ENCODE data around the gene TNNI2.

The TNNI2 gene

DNA sequence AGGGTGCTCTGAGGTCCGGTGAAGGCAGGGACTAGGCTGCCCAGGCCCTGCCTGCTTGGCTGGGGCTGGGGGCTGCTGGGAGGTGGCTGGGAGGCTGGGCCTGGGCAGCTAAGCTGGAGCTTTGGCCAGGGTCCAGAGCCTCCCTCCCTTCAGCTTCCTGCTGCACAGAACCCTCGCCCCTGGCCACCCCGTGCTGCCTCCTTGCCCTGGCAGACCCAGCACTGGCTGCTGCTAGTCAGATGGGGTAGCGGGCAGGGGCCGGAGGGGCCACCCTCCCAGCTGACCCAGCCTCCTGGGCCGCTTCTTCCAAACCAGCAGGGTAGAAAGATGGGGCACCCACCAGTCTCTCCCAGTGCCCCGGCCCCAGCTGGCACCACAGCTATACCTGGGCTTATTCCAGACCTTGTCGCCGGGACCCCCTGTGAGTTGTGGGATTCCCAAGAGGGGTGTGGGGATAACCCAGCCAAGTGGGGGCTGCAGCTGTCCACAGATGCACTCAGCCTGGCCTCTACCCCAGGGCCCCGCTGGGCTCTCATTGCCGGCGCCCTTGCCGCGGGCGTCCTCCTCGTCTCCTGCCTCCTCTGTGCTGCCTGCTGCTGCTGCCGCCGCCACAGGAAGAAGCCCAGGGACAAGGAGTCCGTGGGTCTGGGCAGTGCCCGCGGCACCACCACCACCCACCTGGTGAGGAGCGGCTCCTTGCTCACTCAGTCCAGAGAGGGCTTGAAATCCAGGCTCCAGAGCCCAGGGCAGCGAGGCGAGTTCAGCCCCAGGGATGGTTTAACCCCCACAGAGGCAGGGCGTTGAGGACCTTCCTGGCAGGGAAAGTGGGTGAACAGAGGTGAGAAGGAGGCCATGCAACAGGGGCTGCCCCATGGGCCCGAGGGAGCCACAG lies 3.8 kb upstream of the TNNI2 start, which contains the start of gene SYT8:
SYT8 (plus strand) TSS at position 212 of the 892 bp plus-strand sequence; CDS start at position 328, 116 bp downstream.
- no peak for DNase-seq

GRCh38 chr11:1835671-1836010 lies 3.1 kb upstream of the TNNI2 start:
- DNase-seq = no peak

GRCh38 chr11:1836011-1836945 lies 2.5 kb upstream of the TNNI2 start:
- DNase-seq = no peak

DNA sequence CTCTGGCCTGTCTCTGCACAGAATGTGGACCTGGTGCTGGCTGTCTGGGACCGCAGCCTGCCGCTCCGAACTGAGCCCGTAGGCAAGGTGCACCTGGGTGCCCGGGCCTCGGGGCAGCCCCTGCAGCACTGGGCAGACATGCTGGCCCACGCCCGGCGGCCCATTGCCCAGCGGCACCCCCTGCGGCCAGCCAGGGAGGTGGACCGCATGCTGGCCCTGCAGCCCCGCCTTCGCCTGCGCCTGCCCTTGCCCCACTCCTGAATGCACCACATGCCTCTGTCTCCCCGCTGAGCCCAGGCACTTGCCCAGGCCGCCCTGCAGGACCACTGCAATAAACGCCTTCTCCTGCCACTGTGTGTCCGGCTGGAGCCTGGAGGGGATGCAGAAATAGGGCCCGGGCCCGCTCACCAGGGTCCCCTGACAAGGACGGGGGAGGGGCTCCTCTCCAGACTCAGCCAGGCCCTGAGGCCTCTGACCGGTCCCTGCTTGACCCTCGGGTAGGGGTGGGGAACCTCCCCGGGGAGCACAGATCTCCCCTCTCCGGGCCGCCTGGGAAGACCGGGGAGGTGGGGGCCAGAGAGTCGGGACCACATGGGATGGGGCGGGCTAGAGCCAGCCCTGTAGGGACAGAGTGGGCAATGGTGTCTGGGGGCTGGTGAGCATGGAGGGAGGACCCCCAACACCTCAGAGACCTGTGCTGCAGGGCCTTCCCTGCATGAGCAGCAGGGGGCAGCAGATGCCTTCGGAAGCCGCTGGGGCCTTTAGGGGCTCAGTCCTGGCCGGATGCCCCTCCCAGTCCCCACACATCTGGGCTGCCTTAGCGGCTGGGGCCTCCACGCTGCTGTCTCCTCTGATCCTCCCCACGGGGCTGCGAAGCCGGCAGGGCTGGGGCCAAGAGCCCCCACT lies 1.4 kb upstream of the TNNI2 start:
- DNase-seq = no peak

DNA sequence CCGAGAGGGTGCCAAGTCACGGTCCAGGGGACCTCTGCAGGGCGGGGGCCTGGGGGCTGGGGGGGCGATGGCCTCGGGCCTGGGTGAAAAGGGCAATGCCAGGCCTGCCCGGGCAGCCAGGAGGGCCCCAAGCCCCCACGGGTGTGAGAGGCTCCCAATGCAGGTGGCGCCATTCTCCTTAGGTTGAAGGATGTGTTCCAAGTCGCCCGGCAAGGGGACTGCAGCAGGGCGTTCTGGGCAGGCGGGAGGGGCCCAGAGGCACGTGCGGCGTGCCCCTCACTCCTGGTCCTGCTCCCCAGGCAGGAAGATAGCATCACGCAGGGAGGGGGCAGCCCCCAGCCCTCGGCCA lies 730 bp upstream of the TNNI2 start:
- no peak for DNase-seq

DNA sequence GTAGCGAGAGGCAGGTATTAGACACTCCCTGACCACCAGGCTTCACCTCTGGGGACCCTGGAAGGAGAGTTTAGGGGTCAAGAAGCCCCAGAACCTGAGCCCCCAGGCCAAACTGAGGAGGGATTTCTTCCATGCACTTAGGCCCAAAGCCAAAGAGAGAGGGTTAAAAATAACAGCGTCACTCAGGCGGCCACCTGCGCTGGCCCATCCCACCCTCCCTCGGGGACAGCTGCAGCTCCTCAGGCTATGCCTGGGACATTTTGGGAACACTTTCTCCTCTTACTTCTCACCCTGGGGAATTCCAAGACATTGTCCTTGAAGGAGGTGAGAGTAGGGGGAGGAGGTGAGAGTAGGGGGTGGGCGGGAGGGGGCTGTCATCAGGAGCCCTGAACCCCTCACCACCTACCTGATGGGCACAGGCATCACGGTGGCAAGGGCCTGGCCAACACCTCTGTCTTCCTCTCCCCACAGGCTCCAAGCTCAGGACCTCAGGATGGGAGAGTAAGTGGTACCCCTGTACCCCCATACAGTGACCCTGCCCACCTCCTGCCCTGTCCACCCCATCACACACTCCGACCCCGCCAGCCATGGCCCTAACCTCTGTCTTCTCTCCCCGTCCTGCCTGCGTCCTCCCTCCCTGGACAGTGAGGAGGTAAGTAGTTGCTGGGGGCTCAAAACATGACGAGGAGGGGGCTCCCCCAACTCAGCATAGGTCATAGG lies 583 bp downstream of the TNNI2 start:
- no peak for DNase-seq

DNA sequence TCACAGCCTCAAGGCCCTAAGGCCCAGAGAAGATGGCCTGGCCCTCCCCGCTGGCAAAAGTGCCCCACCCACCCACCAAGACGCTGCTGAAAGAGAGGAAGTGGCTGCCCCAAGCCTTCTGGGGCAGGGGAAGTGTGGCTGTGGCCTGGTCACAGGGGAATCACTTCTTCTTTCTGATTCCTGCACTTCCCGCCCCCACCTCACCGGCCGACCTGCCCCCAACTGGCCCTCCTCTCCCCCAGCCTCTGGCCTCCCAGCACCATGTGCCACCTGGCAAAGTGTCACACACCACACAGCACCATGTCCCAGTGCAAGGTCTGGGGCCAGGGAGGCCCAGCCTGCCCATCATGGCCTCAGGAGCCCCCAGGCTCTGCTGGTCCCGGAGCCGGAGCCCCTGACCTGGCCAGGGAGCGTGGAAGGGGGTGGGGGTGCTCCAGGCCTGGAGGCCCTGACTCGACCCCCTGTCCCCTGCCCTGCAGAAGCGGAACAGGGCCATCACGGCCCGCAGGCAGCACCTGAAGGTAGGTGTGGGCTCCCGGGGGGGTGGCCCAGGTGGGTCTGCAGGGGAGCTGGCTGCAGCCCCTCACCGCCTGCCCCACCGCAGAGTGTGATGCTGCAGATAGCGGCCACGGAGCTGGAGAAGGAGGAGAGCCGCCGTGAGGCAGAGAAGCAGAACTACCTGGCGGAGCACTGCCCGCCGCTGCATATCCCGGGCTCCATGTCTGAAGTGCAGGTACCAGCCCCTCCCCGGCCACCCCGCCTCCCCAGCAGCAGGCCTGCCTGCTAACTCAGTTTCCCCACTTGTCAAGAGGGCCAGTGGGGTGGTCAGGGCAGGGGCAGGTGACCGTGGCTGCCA lies 1.4 kb downstream of the TNNI2 start:
- no peak for DNase-seq

DNA sequence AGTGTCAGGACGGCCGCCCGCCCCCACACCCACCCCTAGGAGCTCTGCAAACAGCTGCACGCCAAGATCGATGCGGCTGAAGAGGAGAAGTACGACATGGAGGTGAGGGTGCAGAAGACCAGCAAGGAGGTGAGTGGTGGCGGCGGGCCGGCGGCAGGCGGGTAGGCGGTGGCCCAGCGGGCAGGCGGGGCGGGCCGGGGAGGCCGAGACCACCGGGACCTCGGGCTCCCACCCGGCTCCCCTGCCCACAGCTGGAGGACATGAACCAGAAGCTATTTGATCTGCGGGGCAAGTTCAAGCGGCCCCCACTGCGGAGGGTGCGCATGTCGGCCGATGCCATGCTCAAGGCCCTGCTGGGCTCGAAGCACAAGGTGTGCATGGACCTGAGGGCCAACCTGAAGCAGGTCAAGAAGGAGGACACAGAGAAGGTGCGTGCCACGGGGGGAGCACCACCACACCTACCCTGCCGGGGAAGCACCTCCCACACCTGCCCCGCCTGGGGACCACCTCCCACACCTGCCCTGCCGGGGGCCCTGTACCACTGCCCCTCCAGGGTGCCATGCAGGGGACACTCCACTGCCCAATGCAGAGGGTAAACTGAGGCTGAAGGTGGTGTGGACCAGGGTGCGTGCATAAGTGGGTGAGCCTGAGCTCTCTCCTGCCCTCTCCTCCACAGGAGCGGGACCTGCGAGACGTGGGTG lies 2.1 kb downstream of the TNNI2 start:
- DNase-seq = no peak

GRCh38 chr11:1841511-1842148 lies 2.8 kb downstream of the TNNI2 start:
- no peak for DNase-seq

GRCh38 chr11:1842149-1843097 lies 3.6 kb downstream of the TNNI2 start:
- DNase-seq = no peak

GRCh38 chr11:1843098-1843473 lies 4.3 kb downstream of the TNNI2 start:
- no peak for DNase-seq

- DNase-seq = no peak
Observed at GRCh38 chr11:1843796-1844195, 5.0 kb downstream of the TNNI2 start.

GRCh38 chr11:1844221-1845094 lies 5.7 kb downstream of the TNNI2 start:
- DNase-seq = no peak

GRCh38 chr11:1845095-1845429 lies 6.3 kb downstream of the TNNI2 start:
- DNase-seq = no peak

DNA sequence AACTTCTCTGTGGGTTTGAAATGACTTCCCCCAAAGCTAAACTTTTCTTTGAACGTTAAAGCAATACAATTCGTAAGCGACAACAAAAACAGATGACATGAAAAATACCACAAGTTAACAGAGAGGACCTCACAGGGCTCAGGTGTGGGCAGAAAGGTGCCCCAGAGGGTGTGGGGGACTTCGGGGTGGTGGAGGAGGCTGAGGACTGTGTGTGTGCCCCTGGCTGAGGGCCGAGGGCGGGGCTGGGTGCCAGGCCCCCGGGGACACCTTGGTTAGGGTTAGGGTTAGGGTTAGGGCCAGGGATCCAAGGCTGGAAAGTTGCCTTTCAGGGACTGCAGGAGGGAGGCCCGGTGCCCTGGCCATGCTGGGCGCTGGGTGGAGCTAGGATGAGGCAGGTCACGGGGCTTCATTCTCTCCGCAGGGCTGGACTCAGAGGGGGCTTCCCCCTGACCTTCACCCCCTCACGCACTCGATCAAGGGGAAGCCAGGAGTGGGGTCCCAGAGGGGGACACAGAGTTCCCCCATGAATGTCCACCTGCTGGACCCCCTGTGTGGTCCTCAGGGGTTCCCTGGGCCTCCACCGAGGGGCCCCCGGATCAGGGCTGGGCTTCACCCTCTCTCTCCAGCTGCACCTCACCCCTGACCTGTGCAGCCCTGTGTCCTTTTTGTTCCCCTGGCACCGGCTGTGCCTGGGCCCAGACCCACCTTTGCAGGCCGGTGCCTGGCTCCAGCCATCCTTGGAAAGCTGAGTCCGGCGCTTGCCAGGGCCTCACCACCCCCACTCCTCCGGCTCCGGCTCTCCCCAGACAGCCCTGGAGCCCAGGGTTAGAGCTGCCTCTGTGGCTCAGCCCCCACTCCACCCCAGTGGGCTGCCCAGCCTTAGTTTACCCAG lies 7.0 kb downstream of the TNNI2 start:
- no peak for DNase-seq

DNA sequence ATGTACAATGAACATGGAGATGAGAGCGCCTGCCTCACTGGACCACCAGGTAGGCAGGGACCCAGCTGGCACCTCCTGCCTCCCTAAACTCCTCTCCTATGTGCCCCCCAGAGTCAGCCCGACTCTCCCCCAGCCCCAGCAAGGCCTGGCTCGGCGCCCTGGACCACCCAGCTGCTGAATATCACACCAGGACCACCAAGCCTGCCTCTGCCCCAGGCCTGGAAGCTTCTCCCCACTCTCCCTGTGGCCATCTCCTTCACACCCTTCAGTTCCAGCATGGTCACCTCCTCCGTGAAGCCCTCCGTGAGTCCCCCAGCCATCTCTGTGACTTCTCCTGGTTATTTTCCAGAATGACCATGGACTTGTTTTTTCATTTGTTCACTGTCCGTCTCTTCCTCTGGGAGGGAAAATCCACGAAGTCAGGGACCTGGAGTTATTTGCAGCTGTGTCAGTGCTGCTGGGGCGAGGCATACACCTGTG lies 7.7 kb downstream of the TNNI2 start:
- no peak for DNase-seq

Measured in NCI-H1694 treated with DMSO at 0.1 percent for 48 hours (cell line).